Left lung (tissue), 10 donors: ENCODE data around the gene CBY2. TPM values are rescaled to one million over a fixed set of nuclear protein-coding genes. Genes with fewer than 3 reads are reported as not detected.
A peak's percentile ranks its signal among the peaks of the same experiment; 100 is the strongest.

Source experiments
- ATAC-seq: fragments of 200-7000 bp; cut with Tn5 transposase; one replicate; pipeline ENCODE4 v1.9.1; 2020; ENCODE audit warnings: moderate library complexity
- DNase-seq, 4 donors: peaks; one replicate each; pipeline ENCODE4 v3.0.0-alpha.2; 2013 to 2020
- H3K27ac ChIP-seq, 2 donors: fragments of 200-600 bp; sonication (generic) in 1 of 2; one replicate each; pipeline versions ENCODE4 v1.5.0 to v1.8.0; 2020 to 2021
- H3K27me3 ChIP-seq, 2 donors: fragments of 200-600 bp; sonication (generic) in 1 of 2; one replicate each; pipeline versions ENCODE4 v1.5.0 to v1.8.0; 2020 to 2021
- H3K36me3 ChIP-seq, 2 donors: fragments of 200-600 bp; sonication (generic) in 1 of 2; one replicate each; pipeline versions ENCODE4 v1.5.0 to v1.8.0; 2020 to 2021
- H3K4me1 ChIP-seq, 2 donors: fragments of 200-600 bp; one replicate each; pipeline ENCODE4 v1.8.0; 2021
- H3K4me3 ChIP-seq, 2 donors: fragments of 200-600 bp; sonication (generic) in 1 of 2; one replicate each; pipeline versions ENCODE4 v1.5.0 to v1.8.0; 2020 to 2021; ENCODE audit warnings: mild to moderate bottlenecking in 1 of 2
- H3K9me3 ChIP-seq, 2 donors: fragments of 200-600 bp; sonication (generic) in 1 of 2; one replicate each; pipeline versions ENCODE4 v1.5.0 to v1.8.0; 2020 to 2021
- intact Hi-C, 2 donors: fragments of 100-400 bp; cut with DNase I; formaldehyde crosslinking; loops; one replicate each; pipeline versions ENCODE4 v1.11.2 to v1.14.2; 2022
- polyA plus RNA-seq, 6 donors: library from polyadenylated mRNA; unstranded; fragments of 120-200 nt; gene quantifications; one replicate each; pipeline ENCODE4 v1.2.1, GENCODE V29; 2013; ENCODE audit not compliant: insufficient read length in 6 of 6
- total RNA-seq, 2 donors: library from RNA; stranded (reverse); fragmentation: NEBNext Ultra II Directional; extraction: Animal tissue kit (Norgen Biotek cat#: 25700); gene quantifications; one replicate each; pipeline ENCODE4 v1.2.1, GENCODE V29; 2021
- TF ChIP-seq, protein P1 (sequence below), 2 donors: fragments of 200-600 bp; sonication (generic) in 1 of 2; IDR thresholded peaks; one replicate each; pipeline versions ENCODE4 v1.5.0 to v1.8.0; 2021; ENCODE audit warnings: antibody characterized with exemption in 2 of 2
- donor health status: DM: no; HTN: yes; CAD: no.
- donor health status: DM: no; HTN: no; CAD: no.

CBY2 gene
- total and polyA plus RNA-seq, 8 donors, result not detected

DNA sequence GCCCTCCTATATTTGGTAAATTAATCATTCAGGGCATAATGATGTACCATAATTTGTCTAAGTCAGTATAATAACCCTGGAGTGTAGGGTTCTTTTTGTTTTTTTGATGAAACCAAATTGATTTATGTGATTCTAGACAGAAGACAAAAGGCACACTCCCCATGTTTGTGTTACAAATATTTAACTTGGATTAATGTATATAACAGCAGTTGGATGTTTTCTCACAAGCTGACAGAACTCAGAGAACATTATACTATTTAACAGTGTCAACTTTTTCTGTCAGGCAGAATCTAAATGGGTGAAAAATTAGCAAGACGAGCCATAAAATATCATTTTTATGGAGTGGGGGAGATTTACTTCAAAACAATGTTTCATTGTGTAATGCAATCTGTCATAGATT, 15.2 kb downstream of the CBY2 start:
- H3K4me1 ChIP-seq, result no peaks in the 10 kb centered on the region
- TF ChIP-seq, protein P1, sequence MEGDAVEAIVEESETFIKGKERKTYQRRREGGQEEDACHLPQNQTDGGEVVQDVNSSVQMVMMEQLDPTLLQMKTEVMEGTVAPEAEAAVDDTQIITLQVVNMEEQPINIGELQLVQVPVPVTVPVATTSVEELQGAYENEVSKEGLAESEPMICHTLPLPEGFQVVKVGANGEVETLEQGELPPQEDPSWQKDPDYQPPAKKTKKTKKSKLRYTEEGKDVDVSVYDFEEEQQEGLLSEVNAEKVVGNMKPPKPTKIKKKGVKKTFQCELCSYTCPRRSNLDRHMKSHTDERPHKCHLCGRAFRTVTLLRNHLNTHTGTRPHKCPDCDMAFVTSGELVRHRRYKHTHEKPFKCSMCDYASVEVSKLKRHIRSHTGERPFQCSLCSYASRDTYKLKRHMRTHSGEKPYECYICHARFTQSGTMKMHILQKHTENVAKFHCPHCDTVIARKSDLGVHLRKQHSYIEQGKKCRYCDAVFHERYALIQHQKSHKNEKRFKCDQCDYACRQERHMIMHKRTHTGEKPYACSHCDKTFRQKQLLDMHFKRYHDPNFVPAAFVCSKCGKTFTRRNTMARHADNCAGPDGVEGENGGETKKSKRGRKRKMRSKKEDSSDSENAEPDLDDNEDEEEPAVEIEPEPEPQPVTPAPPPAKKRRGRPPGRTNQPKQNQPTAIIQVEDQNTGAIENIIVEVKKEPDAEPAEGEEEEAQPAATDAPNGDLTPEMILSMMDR (IDR thresholded peaks at IDR 0.05), result no peak
- ATAC-seq (no peak), DNase-seq (no peak)
- H3K4me3 ChIP-seq, result no peak overlapping the region
- H3K27ac ChIP-seq, result no peak overlapping the region
- no peaks in the 10 kb centered on the region for H3K36me3 ChIP-seq
- intact Hi-C loops, result no loop called here
- no peaks in the 10 kb centered on the region for H3K9me3 ChIP-seq
- H3K27me3 ChIP-seq, result no peaks in the 10 kb centered on the region

DNA sequence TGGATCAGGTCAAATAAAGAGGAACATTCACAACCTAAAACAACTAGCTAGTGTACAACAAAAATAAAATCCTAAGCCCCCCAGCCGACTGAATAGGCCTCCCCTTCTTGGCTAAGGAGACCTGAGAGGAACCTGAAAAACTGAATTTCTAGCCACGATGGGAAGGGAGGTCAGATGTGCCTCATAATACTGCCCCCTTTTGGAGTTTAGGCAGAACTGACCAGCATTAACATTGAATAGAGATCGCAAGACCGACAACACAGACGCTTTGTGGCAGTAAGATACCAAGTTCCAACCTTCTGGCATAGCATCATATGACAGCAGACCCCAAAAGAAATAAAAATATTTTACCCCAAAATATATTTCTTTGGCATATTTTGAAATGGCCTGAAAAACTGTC, 15.9 kb downstream of the CBY2 start:
- Histone ChIP-seq H3K4me1 (no peaks in the 10 kb centered on the region), H3K4me3 (no peak overlapping the region), H3K9me3 (no peaks in the 10 kb centered on the region), H3K27me3 (no peaks in the 10 kb centered on the region), H3K27ac (no peak overlapping the region), H3K36me3 (no peaks in the 10 kb centered on the region)
- ATAC-seq (peak; percentile 79), DNase-seq (peak in 1 of 4 donors; percentile 21)
- intact Hi-C loops, result no loop called here
- TF ChIP-seq, protein P1 (IDR thresholded peaks at IDR 0.05), result peak; percentile 17 to 47

DNA sequence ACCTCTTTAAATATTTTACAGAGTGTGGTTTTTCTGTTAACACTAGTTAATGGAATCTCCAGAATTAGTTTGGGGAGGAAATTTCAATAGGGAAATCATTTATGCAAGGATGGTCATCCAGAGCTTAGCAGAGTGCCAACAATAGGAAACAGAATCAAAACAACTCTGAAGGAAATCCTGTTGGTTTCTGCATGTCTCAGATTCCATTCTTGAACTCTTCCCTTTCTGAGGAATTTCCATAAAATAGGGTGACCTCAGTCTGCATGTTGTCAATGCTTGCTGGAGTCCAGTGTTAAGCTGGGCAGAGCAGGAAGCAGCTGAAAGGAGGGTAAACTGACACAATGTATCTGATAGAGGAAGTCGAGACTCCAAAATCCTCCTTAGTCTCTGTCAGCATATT, 16.9 kb downstream of the CBY2 start:
- no peak for DNase-seq
- Histone ChIP-seq H3K4me1 (no peaks in the 10 kb centered on the region), H3K9me3 (no peaks in the 10 kb centered on the region), H3K4me3 (no peak overlapping the region), H3K27ac (no peak overlapping the region), H3K36me3 (no peaks in the 10 kb centered on the region), H3K27me3 (no peaks in the 10 kb centered on the region)
- ATAC-seq, result no peak
- TF ChIP-seq, protein P1 (IDR thresholded peaks at IDR 0.05), result no peak
- intact Hi-C loops, result no loop called here

DNA sequence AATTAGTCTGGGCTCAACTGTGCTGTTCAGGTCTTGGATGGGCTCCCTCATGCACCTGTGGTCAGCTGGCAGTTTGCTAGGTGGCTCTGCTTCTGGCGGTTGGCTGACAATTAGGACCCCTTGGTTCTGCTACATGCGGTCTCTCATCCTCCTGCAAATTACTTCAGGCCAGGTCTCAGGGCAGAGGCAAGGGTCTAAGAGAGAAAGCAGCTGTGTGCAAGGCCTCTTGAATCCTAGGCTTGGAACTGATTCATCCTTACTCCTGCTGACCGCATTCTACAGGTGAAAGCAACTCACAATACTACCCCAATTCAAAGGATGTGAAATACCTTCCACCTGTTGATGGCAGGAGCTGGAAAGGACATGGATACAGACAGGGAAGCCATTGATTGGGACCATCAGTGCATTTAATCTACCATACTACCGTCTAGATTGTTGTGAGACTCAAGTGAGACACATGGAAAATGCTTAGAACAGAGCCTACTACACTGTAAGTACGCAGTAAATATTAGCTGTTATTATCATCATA, 19.1 kb downstream of the CBY2 start:
- DNase-seq, result no peak
- intact Hi-C loops, result no loop called here

DNA sequence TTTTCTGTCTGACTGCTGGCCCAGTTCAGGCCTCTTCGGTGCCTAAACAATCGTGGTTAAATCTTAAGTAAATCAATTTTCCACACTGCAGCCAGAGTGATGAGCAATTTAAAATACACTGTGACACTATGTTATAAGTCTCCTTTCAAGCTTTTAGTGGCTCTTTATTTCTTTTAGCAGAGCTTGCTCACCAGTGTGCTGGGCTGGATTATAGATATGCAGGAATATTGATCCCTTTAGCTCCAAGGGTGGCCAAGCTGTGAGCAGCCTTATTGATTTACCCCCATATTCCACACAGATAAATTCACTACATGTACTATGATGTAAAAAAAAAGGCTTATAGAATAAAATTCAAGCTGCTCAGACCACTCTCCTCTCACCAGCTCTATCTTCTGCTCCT, 21.7 kb downstream of the CBY2 start:
- ATAC-seq (no peak), DNase-seq (no peak)
- intact Hi-C loops, result no loop called here
- no peak overlapping the region for H3K27ac ChIP-seq
- no peaks in the 10 kb centered on the region for H3K9me3 ChIP-seq
- no peak overlapping the region for H3K4me3 ChIP-seq
- no peaks in the 10 kb centered on the region for H3K4me1 ChIP-seq
- no peaks in the 10 kb centered on the region for H3K36me3 ChIP-seq
- no peaks in the 10 kb centered on the region for H3K27me3 ChIP-seq
- TF ChIP-seq, protein P1 (IDR thresholded peaks at IDR 0.05), result no peak

More for the DNA sequence above, 19.1 kb downstream of the CBY2 start:
- H3K4me3 ChIP-seq, result no peak overlapping the region
- no peaks in the 10 kb centered on the region for H3K27me3 ChIP-seq
- ATAC-seq, result no peak
- H3K36me3 ChIP-seq, result no peaks in the 10 kb centered on the region
- no peak overlapping the region for H3K27ac ChIP-seq
- H3K4me1 ChIP-seq, result no peaks in the 10 kb centered on the region
- TF ChIP-seq, protein P1 (IDR thresholded peaks at IDR 0.05), result no peak
- H3K9me3 ChIP-seq, result no peaks in the 10 kb centered on the region
